Measurements from ENCODE around the gene C3orf49. TPM values are rescaled to one million over a fixed set of nuclear protein-coding genes. Genes with fewer than 3 reads are reported as not detected.

C3orf49 gene
- total and polyA plus RNA-seq, 2 of the 13 experiments (the other 11 are each of a cell fraction or from before 2014, with no cell fraction given): not detected

GRCh38 chr3:63864008-63864964 is 45.2 kb downstream of the C3orf49 start (continued):
- TF ChIP-seq KLF15 (CRISPR knock-in tag; IDR thresholded peaks at IDR 0.05; ENCODE audit: borderline replicate concordance): no peak
- TF ChIP-seq ZUFSP (CRISPR knock-in tag; IDR thresholded peaks at IDR 0.05; ENCODE audit: borderline replicate concordance): no peak
- TF ChIP-seq HMGXB3 (CRISPR knock-in tag; IDR thresholded peaks at IDR 0.05; ENCODE audit: borderline replicate concordance): no peak
- no peak for TF ChIP-seq ZNF382 (CRISPR knock-in tag; IDR thresholded peaks at IDR 0.05; ENCODE audit: borderline replicate concordance)
- TF ChIP-seq ZBTB40 (IDR thresholded peaks at IDR 0.05): no peak
- TF ChIP-seq ZBTB40 (CRISPR knock-in tag; IDR thresholded peaks at IDR 0.05): no peak
- no peak for TF ChIP-seq ZBTB42 (CRISPR knock-in tag; IDR thresholded peaks at IDR 0.05)
- no peak for TF ChIP-seq ZNF713 (CRISPR knock-in tag; IDR thresholded peaks at IDR 0.05)
- TF ChIP-seq TRIM24 (CRISPR knock-in tag; IDR thresholded peaks at IDR 0.05): no peak
- TF ChIP-seq TCF7L2 (IDR thresholded peaks at IDR 0.05; ENCODE audit: low read depth, low read length): no peak
- TF ChIP-seq ZNF207 (IDR thresholded peaks at IDR 0.05; ENCODE audit: borderline replicate concordance): no peak
- TF ChIP-seq MED1 (CRISPR knock-in tag; IDR thresholded peaks at IDR 0.05): 0 out of 2 replicates have a peak, but pooled peaks have one; percentile 12
- TF ChIP-seq KDM5A (IDR thresholded peaks at IDR 0.05; ENCODE audit: borderline replicate concordance, low read length): no peak

All from HepG2 (cell line).